ENCODE results near the gene VPS51.
A peak's percentile ranks its signal among the peaks of the same experiment; 100 is the strongest.

Gene VPS51

GRCh38 chr11:65095974-65096806 is at the start of gene VPS51:
Gene VPS51, plus strand, starts transcription at chr11:65096214. Its CDS starts 37 bp downstream, at chr11:65096251.
- DNase-seq, result peak; percentile 49

GRCh38 chr11:65047581-65048422 is 48.2 kb upstream of the VPS51 start:
- no peak for DNase-seq

GRCh38 chr11:65051398-65051858 is 44.6 kb upstream of the VPS51 start:
- DNase-seq, result no peak

- no peak for DNase-seq
Observed at GRCh38 chr11:65053827-65054508, 42.0 kb upstream of the VPS51 start.

- no peak for DNase-seq
Observed at GRCh38 chr11:65055538-65055937, 40.5 kb upstream of the VPS51 start.

- no peak for DNase-seq
Observed at GRCh38 chr11:65056999-65057398, 39.0 kb upstream of the VPS51 start.

- no peak for DNase-seq
Observed at GRCh38 chr11:65057526-65057925, 38.5 kb upstream of the VPS51 start.

GRCh38 chr11:65058012-65058411 is 38.0 kb upstream of the VPS51 start:
- DNase-seq, result no peak

- no peak for DNase-seq
Observed at GRCh38 chr11:65058419-65059054, 37.5 kb upstream of the VPS51 start, which contains the start of gene NAALADL1. Gene NAALADL1, minus strand, starts transcription at chr11:65058553. Its CDS starts 32 bp downstream, at chr11:65058521.

GRCh38 chr11:65059523-65059922 is 36.5 kb upstream of the VPS51 start:
- no peak for DNase-seq

GRCh38 chr11:65059959-65060824 is 35.8 kb upstream of the VPS51 start:
- no peak for DNase-seq

- no peak for DNase-seq
Observed at GRCh38 chr11:65060913-65061408, 35.1 kb upstream of the VPS51 start.

- no peak for DNase-seq
Observed at GRCh38 chr11:65063532-65063931, 32.5 kb upstream of the VPS51 start.

GRCh38 chr11:65064847-65065240 is 31.2 kb upstream of the VPS51 start:
- DNase-seq, result no peak

GRCh38 chr11:65065851-65066250 is 30.2 kb upstream of the VPS51 start:
- no peak for DNase-seq

GRCh38 chr11:65066315-65066714 is 29.7 kb upstream of the VPS51 start:
- DNase-seq, result no peak

GRCh38 chr11:65066805-65067291 is 29.2 kb upstream of the VPS51 start:
- DNase-seq, result no peak

GRCh38 chr11:65067446-65067845 is 28.6 kb upstream of the VPS51 start:
- DNase-seq, result no peak

GRCh38 chr11:65069217-65069616 is 26.8 kb upstream of the VPS51 start:
- DNase-seq, result no peak

- DNase-seq, result no peak
Observed at GRCh38 chr11:65071907-65072630, 23.9 kb upstream of the VPS51 start.

GRCh38 chr11:65072631-65072966 is 23.4 kb upstream of the VPS51 start:
- DNase-seq, result no peak

All from SHP77 treated with DMSO at 0.1 percent for 48 hours (cell line).